Immature natural killer cell (primary cell): ENCODE measurements around the gene APP. TPM values are rescaled to one million over a fixed set of nuclear protein-coding genes. Genes with fewer than 3 reads are reported as not detected.
A peak's percentile ranks its signal among the peaks of the same experiment; 100 is the strongest.
"Not testable (repeated sequence)": the region's sequence is repeated elsewhere in the genome, so short reads cannot be mapped to it uniquely, and the experiment has no call there.

Source experiments
- DNase-seq, 3 donors: peaks; one replicate each; pipeline ENCODE4 v3.0.0; 2022; ENCODE audit warnings: mixed read lengths in 1 of 3
- H3K27ac Mint-ChIP-seq, 6 donors: one replicate each; pipeline ENCODE4 v1.8.0; 2020; ENCODE audit warnings: mixed read lengths in 6 of 6, mild to moderate bottlenecking in 5 of 6, inconsistent platforms in 4 of 6, moderate library complexity in 3 of 6
- H3K27me3 Mint-ChIP-seq, 3 donors: one replicate each; pipeline ENCODE4 v1.8.0; 2020 to 2021; ENCODE audit warnings: low read depth in 3 of 3, mild to moderate bottlenecking in 3 of 3, mixed read lengths in 3 of 3, moderate library complexity in 3 of 3, inconsistent platforms in 1 of 3
- H3K36me3 Mint-ChIP-seq, 3 donors: one replicate each; pipeline ENCODE4 v1.8.0; 2020; ENCODE audit warnings: mixed read lengths in 3 of 3, inconsistent platforms in 2 of 3, mild to moderate bottlenecking in 2 of 3
- H3K4me1 Mint-ChIP-seq, 2 donors: one replicate each; pipeline ENCODE4 v1.8.0; 2020; ENCODE audit warnings: inconsistent platforms in 2 of 2, mild to moderate bottlenecking in 2 of 2, mixed read lengths in 2 of 2, moderate library complexity in 1 of 2
- H3K4me3 Mint-ChIP-seq, 5 donors: one replicate each; pipeline ENCODE4 v1.8.0; 2020; ENCODE audit warnings: mild to moderate bottlenecking in 5 of 5, mixed read lengths in 5 of 5, inconsistent platforms in 3 of 5, moderate library complexity in 3 of 5
- H3K9me3 Mint-ChIP-seq, 6 donors: one replicate each; pipeline ENCODE4 v1.8.0; 2020; ENCODE audit warnings: mild to moderate bottlenecking in 6 of 6, mixed read lengths in 6 of 6, inconsistent platforms in 4 of 6, moderate library complexity in 3 of 6
- polyA plus RNA-seq, 3 donors: library from polyadenylated mRNA; unstranded; fragments of 300-500 nt; fragmentation: Illumina TruSeq; gene quantifications; one replicate each; pipeline ENCODE4 v1.2.3, GENCODE V29; 2021

APP gene
- polyA plus RNA-seq, 3 donors from 2014 or later: 1.4 to 2.4 (median 2.4) TPM

- DNase-seq: no peak
- Mint-ChIP-seq H3K27me3 (peaks cover 0 to 2% (median 0%) of the 10 kb centered on the region in 3 donors), H3K9me3 (no peaks in the 10 kb centered on the region), H3K27ac (no peak overlapping the region), H3K4me1 (no peaks in the 10 kb centered on the region), H3K36me3 (no peaks in the 10 kb centered on the region), H3K4me3 (no peak overlapping the region)
Measured at GRCh38 chr21:26020510-26020909, 150.1 kb downstream of the APP start.

- no peak overlapping the region for H3K27ac Mint-ChIP-seq
- H3K4me3 Mint-ChIP-seq: no peak overlapping the region
- H3K27me3 Mint-ChIP-seq: peaks cover 0 to 2% (median 0%) of the 10 kb centered on the region in 3 donors
- no peak for DNase-seq
- H3K4me1 Mint-ChIP-seq: no peaks in the 10 kb centered on the region
- H3K36me3 Mint-ChIP-seq: no peaks in the 10 kb centered on the region
- no peaks in the 10 kb centered on the region for H3K9me3 Mint-ChIP-seq
Measured at GRCh38 chr21:26020081-26020480, 150.5 kb downstream of the APP start.

GRCh38 chr21:26019236-26019635 is 151.3 kb downstream of the APP start:
- no peaks in the 10 kb centered on the region for H3K36me3 Mint-ChIP-seq
- no peaks in the 10 kb centered on the region for H3K4me1 Mint-ChIP-seq
- DNase-seq: no peak
- H3K27ac Mint-ChIP-seq: no peak overlapping the region
- H3K4me3 Mint-ChIP-seq: no peak overlapping the region
- no peaks in the 10 kb centered on the region for H3K9me3 Mint-ChIP-seq
- peaks cover 0 to 2% (median 2%) of the 10 kb centered on the region in 3 donors for H3K27me3 Mint-ChIP-seq

- Mint-ChIP-seq H3K9me3 (no peaks in the 10 kb centered on the region), H3K27me3 (peaks cover 0 to 3% (median 0%) of the 10 kb centered on the region in 3 donors), H3K4me1 (no peaks in the 10 kb centered on the region), H3K4me3 (no peak overlapping the region), H3K27ac (no peak overlapping the region), H3K36me3 (no peaks in the 10 kb centered on the region)
- no peak for DNase-seq
Measured at GRCh38 chr21:26013970-26014369, 156.6 kb downstream of the APP start.

- not testable (repeated sequence) for H3K4me1 Mint-ChIP-seq, H3K27me3 Mint-ChIP-seq, H3K9me3 Mint-ChIP-seq, H3K27ac Mint-ChIP-seq, H3K4me3 Mint-ChIP-seq, H3K36me3 Mint-ChIP-seq, DNase-seq
Measured at GRCh38 chr21:26012482-26012881, 158.1 kb downstream of the APP start.

GRCh38 chr21:26011292-26011940 is 159.2 kb downstream of the APP start:
- no peaks in the 10 kb centered on the region for H3K36me3 Mint-ChIP-seq
- H3K4me1 Mint-ChIP-seq: no peaks in the 10 kb centered on the region
- DNase-seq: no peak
- peaks cover 0 to 3% (median 0%) of the 10 kb centered on the region in 3 donors for H3K27me3 Mint-ChIP-seq
- no peaks in the 10 kb centered on the region for H3K9me3 Mint-ChIP-seq
- H3K4me3 Mint-ChIP-seq: no peak overlapping the region
- no peak overlapping the region for H3K27ac Mint-ChIP-seq

- Mint-ChIP-seq H3K4me1 (no peaks in the 10 kb centered on the region), H3K4me3 (no peak overlapping the region), H3K9me3 (no peaks in the 10 kb centered on the region), H3K36me3 (no peaks in the 10 kb centered on the region), H3K27ac (no peak overlapping the region), H3K27me3 (no peaks in the 10 kb centered on the region)
- no peak for DNase-seq
Measured at GRCh38 chr21:26007951-26008498, 162.5 kb downstream of the APP start.

- Mint-ChIP-seq H3K4me1 (no peaks in the 10 kb centered on the region), H3K27ac (no peak overlapping the region), H3K36me3 (no peaks in the 10 kb centered on the region), H3K27me3 (no peaks in the 10 kb centered on the region), H3K4me3 (no peak overlapping the region), H3K9me3 (peaks cover 0 to 4% (median 0%) of the 10 kb centered on the region in 6 donors)
- no peak for DNase-seq
Measured at GRCh38 chr21:26005464-26005863, 165.1 kb downstream of the APP start.

- peaks cover 0 to 1% (median 0%) of the 10 kb centered on the region in 3 donors for H3K27me3 Mint-ChIP-seq
- no peak overlapping the region for H3K4me3 Mint-ChIP-seq
- no peak overlapping the region for H3K27ac Mint-ChIP-seq
Measured at GRCh38 chr21:26003404-26003803, 167.2 kb downstream of the APP start.

GRCh38 chr21:26001356-26001755 is 169.2 kb downstream of the APP start:
- Mint-ChIP-seq H3K4me1 (peaks cover 11% of the 10 kb centered on the region in 2 donors), H3K36me3 (no peaks in the 10 kb centered on the region), H3K27ac (no peak overlapping the region), H3K9me3 (peaks cover 0 to 4% (median 0%) of the 10 kb centered on the region in 6 donors), H3K27me3 (peaks cover 0 to 1% (median 0%) of the 10 kb centered on the region in 3 donors), H3K4me3 (no peak overlapping the region)
- no peak for DNase-seq

More at GRCh38 chr21:26003404-26003803, 167.2 kb downstream of the APP start:
- H3K9me3 Mint-ChIP-seq: peaks cover 0 to 4% (median 0%) of the 10 kb centered on the region in 6 donors
- no peaks in the 10 kb centered on the region for H3K36me3 Mint-ChIP-seq
- peaks cover 11% of the 10 kb centered on the region in 2 donors for H3K4me1 Mint-ChIP-seq
- DNase-seq: no peak

GRCh38 chr21:25999921-26000582 is 170.5 kb downstream of the APP start:
- H3K4me3 Mint-ChIP-seq: peak overlapping the region in 4 of 5 donors; percentile 22 to 64 (median 45)
- H3K9me3 Mint-ChIP-seq: peaks cover 0 to 4% (median 0%) of the 10 kb centered on the region in 6 donors
- peaks cover 0 to 1% (median 0%) of the 10 kb centered on the region in 3 donors for H3K27me3 Mint-ChIP-seq
- peak overlapping the region in 1 of 6 donors; percentile 29 for H3K27ac Mint-ChIP-seq
- no peaks in the 10 kb centered on the region for H3K36me3 Mint-ChIP-seq
- peaks cover 11% of the 10 kb centered on the region in 2 donors for H3K4me1 Mint-ChIP-seq
- DNase-seq: no peak

GRCh38 chr21:25997788-25998611 is 172.6 kb downstream of the APP start:
- Mint-ChIP-seq H3K27me3 (peaks cover 0 to 1% (median 0%) of the 10 kb centered on the region in 3 donors), H3K36me3 (no peaks in the 10 kb centered on the region), H3K4me1 (peaks cover 11% of the 10 kb centered on the region in 2 donors), H3K9me3 (peaks cover 0 to 4% (median 0%) of the 10 kb centered on the region in 6 donors), H3K27ac (no peak overlapping the region), H3K4me3 (no peak overlapping the region)
- DNase-seq: no peak

- no peak overlapping the region for H3K27ac Mint-ChIP-seq
- no peaks in the 10 kb centered on the region for H3K36me3 Mint-ChIP-seq
Measured at GRCh38 chr21:25995278-25995677, 175.3 kb downstream of the APP start.

More at GRCh38 chr21:25995278-25995677, 175.3 kb downstream of the APP start:
- DNase-seq: no peak
- Mint-ChIP-seq H3K9me3 (no peaks in the 10 kb centered on the region), H3K27me3 (peaks cover 0 to 1% (median 0%) of the 10 kb centered on the region in 3 donors), H3K4me1 (peaks cover 10 to 11% of the 10 kb centered on the region in 2 donors), H3K4me3 (no peak overlapping the region)
